Stomach (tissue), 9 donors: ENCODE results near the gene NMT1. TPM values are rescaled to one million over a fixed set of nuclear protein-coding genes. Genes with fewer than 3 reads are reported as not detected.
A peak's percentile ranks its signal among the peaks of the same experiment; 100 is the strongest.

ENCODE experiments used
- DNase-seq, 2 donors: peaks; one replicate each; pipeline versions ENCODE4 v3.0.0 to v3.0.0-alpha.2; 2013 to 2019
- H3K27ac ChIP-seq, 5 donors: fragments of 200-600 bp in 4 of 5; sonication (generic) in 4 of 5; one replicate each; pipeline ENCODE4 v1.5.1; 2013 to 2019; ENCODE audit warnings: mild to moderate bottlenecking in 1 of 5, moderate library complexity in 1 of 5
- H3K27me3 ChIP-seq, 3 donors: fragments of 200-600 bp; sonication (generic); one replicate each; pipeline ENCODE4 v1.5.1; 2017 to 2019; ENCODE audit warnings: mixed run types in 1 of 3
- H3K36me3 ChIP-seq, 4 donors: fragments of 200-600 bp; sonication (generic); 1 replicate in 3 of 4; 2 replicates in 1 of 4; pipeline ENCODE4 v1.5.1; 2016 to 2019
- H3K4me1 ChIP-seq, 4 donors: fragments of 200-600 bp; sonication (generic); one replicate each; pipeline ENCODE4 v1.5.1; 2016 to 2019
- H3K4me3 ChIP-seq, 4 donors: fragments of 200-600 bp; sonication (generic) in 3 of 4; one replicate each; pipeline ENCODE4 v1.5.1; 2016 to 2019; ENCODE audit warnings: mild to moderate bottlenecking in 1 of 4
- H3K9me3 ChIP-seq, 4 donors: fragments of 200-600 bp; sonication (generic); one replicate each; pipeline ENCODE4 v1.5.1; 2016 to 2019
- EP300 ChIP-seq: sonication (generic); formaldehyde crosslinking; IDR thresholded peaks from one replicate; pipeline ENCODE4 v1.6.1; 2017; ENCODE audit warnings: antibody characterized with exemption
- POLR2A ChIP-seq, 4 donors: fragments of 450-650 bp; IDR thresholded peaks; one replicate each; pipeline ENCODE4 v1.6.1; 2016; ENCODE audit warnings: antibody characterized with exemption in 4 of 4, control low read depth in 2 of 4, mild to moderate bottlenecking in 1 of 4, moderate library complexity in 1 of 4
- POLR2AphosphoS5 ChIP-seq, 3 donors: sonication (generic); formaldehyde crosslinking; IDR thresholded peaks; one replicate each; pipeline ENCODE4 v1.6.1; 2016; ENCODE audit warnings: antibody characterized with exemption in 3 of 3
- WGBS, 5 donors: extraction: QIAGEN DNeasy Blood & Tissue Kit in 3 of 5; methylation state at CpG; one replicate each; pipeline versions ENCODE4 v1.1.5 to v1.1.7; 2013 to 2018; 5-methylcytosine and 5-hydroxymethylcytosine counted together
- intact Hi-C: fragments of 100-400 bp; cut with DNase I; formaldehyde crosslinking; loops from one replicate; pipeline ENCODE4 v1.15.1; 2023; ENCODE audit warnings: low total_unique reads
- polyA plus RNA-seq, 3 donors: library from polyadenylated mRNA; stranded (reverse); fragments of 200-250 nt; gene quantifications; one replicate each; pipeline ENCODE4 v1.2.3, GENCODE V29; 2013
- total RNA-seq, 5 donors: library from RNA; depleted of rRNA; stranded (reverse); fragments of >200 nt; gene quantifications; one replicate each; pipeline versions ENCODE4 v1.1.0 to v1.2.3, GENCODE V29; 2014 to 2016
- TF ChIP-seq, protein P1 (sequence below), 7 experiments: fragments of 450-650 bp in 4 of 7; fragments of 200-600 bp in 3 of 7; sonication (generic) in 3 of 7; IDR thresholded peaks; one replicate each; pipeline ENCODE4 v1.5.1; 2016 to 2019; ENCODE audit warnings: antibody characterized with exemption in 7 of 7, control low read depth in 2 of 7, mild to moderate bottlenecking in 1 of 7
- donor health status: healthy with polysubstance abuse.
- donor health status: Bipolar disorder and iron deficiency.
- donor health status: healthy.

The NMT1 gene
- total and polyA plus RNA-seq, 8 donors = 23.3 to 230 (median 73.5) TPM

DNA sequence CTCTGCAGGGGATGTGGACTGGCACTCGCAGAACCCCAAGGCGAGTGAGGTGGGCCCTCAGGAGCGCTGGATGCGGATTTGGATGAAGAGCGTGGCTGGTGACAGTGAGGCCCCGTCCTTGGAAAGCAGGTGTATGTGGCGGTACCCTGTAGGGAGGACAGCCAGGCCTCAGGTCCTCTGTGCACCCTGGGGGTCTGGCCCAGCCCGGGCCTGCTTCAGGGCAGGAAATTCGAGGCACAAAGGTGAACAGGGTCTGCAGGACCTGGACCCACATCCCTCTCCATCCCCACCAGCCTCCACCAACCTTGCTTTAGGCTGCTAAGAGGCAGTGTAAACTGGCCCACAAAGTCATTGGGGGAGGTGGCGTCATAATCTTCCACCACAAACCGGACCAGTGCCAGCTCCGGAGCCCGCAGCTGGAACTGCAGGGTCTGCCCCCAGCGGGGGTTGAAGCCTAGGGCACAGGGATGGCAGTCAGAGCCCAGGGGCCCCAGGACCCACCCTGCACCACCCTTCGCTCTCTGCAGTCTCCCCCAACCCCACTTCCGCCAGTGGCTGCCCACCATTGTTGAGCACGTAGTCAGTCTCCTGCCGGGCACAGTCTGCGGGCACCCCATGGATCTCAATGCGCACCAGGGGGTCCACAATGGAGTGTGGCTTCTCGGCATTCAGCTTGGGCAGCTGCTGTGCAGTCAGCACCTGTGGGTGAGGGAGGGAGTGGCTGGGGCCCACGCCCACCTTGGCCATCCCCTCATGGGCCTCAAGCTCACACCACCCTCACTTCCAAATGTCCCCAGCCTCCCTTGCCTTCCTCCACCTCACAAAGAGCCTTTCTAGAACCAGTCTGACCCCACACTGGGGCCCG is 51.7 kb downstream of the NMT1 start:
- no peak for DNase-seq
- no peaks in the 10 kb centered on the region for H3K27me3 ChIP-seq
- no peaks in the 10 kb centered on the region for H3K9me3 ChIP-seq
- WGBS, 5 donors = 91 to 96% (median 92%) methylated on average over 20 to 23 of the region's 23 CpGs
- H3K4me1 ChIP-seq = peaks cover 6 to 40% (median 23%) of the 10 kb centered on the region in 4 donors
- peak overlapping the region in 2 of 5 donors; percentile 66 to 77 for H3K27ac ChIP-seq
- intact Hi-C loops = no loop called here
- TF ChIP-seq EP300 (no peak), POLR2AphosphoS5 (IDR thresholded peaks at IDR 0.05) (no peak), POLR2A (IDR thresholded peaks at IDR 0.05) (no peak)
- TF ChIP-seq, protein P1, sequence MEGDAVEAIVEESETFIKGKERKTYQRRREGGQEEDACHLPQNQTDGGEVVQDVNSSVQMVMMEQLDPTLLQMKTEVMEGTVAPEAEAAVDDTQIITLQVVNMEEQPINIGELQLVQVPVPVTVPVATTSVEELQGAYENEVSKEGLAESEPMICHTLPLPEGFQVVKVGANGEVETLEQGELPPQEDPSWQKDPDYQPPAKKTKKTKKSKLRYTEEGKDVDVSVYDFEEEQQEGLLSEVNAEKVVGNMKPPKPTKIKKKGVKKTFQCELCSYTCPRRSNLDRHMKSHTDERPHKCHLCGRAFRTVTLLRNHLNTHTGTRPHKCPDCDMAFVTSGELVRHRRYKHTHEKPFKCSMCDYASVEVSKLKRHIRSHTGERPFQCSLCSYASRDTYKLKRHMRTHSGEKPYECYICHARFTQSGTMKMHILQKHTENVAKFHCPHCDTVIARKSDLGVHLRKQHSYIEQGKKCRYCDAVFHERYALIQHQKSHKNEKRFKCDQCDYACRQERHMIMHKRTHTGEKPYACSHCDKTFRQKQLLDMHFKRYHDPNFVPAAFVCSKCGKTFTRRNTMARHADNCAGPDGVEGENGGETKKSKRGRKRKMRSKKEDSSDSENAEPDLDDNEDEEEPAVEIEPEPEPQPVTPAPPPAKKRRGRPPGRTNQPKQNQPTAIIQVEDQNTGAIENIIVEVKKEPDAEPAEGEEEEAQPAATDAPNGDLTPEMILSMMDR (IDR thresholded peaks at IDR 0.05) = no peak
- no peak overlapping the region for H3K4me3 ChIP-seq
- H3K36me3 ChIP-seq = peaks cover 19 to 88% (median 60%) of the 10 kb centered on the region in 4 donors

GRCh38 chr17:45113424-45113754 is 52.3 kb downstream of the NMT1 start:
- no peaks in the 10 kb centered on the region for H3K9me3 ChIP-seq
- no peaks in the 10 kb centered on the region for H3K27me3 ChIP-seq
- no peak for DNase-seq
- 78 to 87% (median 81%) methylated on average over 8 to 9 of the region's 9 CpGs for WGBS, 5 donors
- peaks cover 19 to 88% (median 60%) of the 10 kb centered on the region in 4 donors for H3K36me3 ChIP-seq
- H3K4me3 ChIP-seq = no peak overlapping the region
- intact Hi-C loops = no loop called here
- TF ChIP-seq EP300 (no peak), POLR2A (IDR thresholded peaks at IDR 0.05) (no peak)
- H3K27ac ChIP-seq = no peak overlapping the region
- peaks cover 6 to 40% (median 21%) of the 10 kb centered on the region in 4 donors for H3K4me1 ChIP-seq

GRCh38 chr17:45114117-45114932 is 53.2 kb downstream of the NMT1 start:
- Histone ChIP-seq H3K4me1 (peaks cover 5 to 31% (median 16%) of the 10 kb centered on the region in 4 donors), H3K9me3 (no peaks in the 10 kb centered on the region), H3K27ac (no peak overlapping the region), H3K36me3 (peaks cover 17 to 88% (median 64%) of the 10 kb centered on the region in 4 donors), H3K4me3 (no peak overlapping the region), H3K27me3 (no peaks in the 10 kb centered on the region)
- WGBS, 5 donors = 82 to 91% (median 84%) methylated on average over 16 to 19 of the region's 19 CpGs
- no peak for DNase-seq
- intact Hi-C loops = no loop called here
- TF ChIP-seq POLR2A (IDR thresholded peaks at IDR 0.05) (no peak), EP300 (no peak), POLR2AphosphoS5 (IDR thresholded peaks at IDR 0.05) (no peak)
- TF ChIP-seq, protein P1 (IDR thresholded peaks at IDR 0.05) = no peak

DNA sequence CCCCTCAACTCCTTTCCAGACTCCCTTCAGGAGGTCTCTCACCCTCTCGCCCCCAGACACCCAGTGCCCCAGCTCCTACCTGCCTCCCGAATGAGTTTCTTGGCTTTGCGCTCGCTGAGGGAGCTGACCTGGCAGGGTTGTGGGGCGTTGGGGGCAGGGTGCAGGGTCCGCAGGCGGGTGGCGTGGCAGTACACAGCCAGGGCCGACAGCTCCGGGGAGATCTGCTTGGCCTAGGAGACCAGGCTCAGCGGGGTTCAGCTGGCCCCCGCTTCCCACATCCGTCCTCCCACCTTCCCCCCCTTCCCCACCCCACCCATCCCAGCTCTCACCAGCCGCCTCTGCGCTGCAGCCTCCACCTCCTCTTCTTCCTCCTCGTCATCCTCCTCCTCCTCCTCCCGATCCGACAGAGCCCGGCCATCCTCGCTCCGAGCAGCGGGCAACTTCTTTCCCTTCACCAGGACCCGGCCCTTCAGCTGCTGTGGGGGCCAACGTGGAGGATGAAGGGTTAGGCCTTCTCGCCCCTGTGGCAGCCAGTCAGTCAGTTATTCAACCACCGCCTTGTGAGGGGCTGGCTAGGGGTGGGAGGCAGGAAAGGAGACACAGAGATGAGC is 54.0 kb downstream of the NMT1 start:
- intact Hi-C loops = no loop called here
- Histone ChIP-seq H3K4me3 (no peak overlapping the region), H3K27me3 (no peaks in the 10 kb centered on the region), H3K4me1 (peaks cover 0 to 23% (median 14%) of the 10 kb centered on the region in 4 donors), H3K27ac (no peak overlapping the region), H3K9me3 (no peaks in the 10 kb centered on the region), H3K36me3 (peaks cover 22 to 95% (median 71%) of the 10 kb centered on the region in 4 donors)
- TF ChIP-seq POLR2AphosphoS5 (IDR thresholded peaks at IDR 0.05) = no peak
- TF ChIP-seq, protein P1 (IDR thresholded peaks at IDR 0.05) = no peak
- TF ChIP-seq POLR2A (IDR thresholded peaks at IDR 0.05) = no peak
- TF ChIP-seq EP300 = no peak
- 82 to 91% (median 88%) methylated on average over 22 to 26 of the region's 26 CpGs for WGBS, 5 donors
- DNase-seq = no peak
